A549 (cell line): ENCODE data around the gene FBLN7. TPM values are rescaled to one million over a fixed set of nuclear protein-coding genes. Genes with fewer than 3 reads are reported as not detected.

ENCODE experiments used
- ATAC-seq, 2 experiments: fragments of 200-7000 bp in 1 of 2; fragments of >200 bp in 1 of 2; cut with Nextera tagmentation in 1 of 2; cut with Tn5 transposase in 1 of 2; 3 replicates each; pipeline versions ENCODE4 v1.8.0 to v1.9.1; 2018 to 2020; ENCODE audit warnings: mild to moderate bottlenecking in 1 of 2, moderate library complexity in 1 of 2
- CTCF ChIA-PET: fragments of 300-600 bp; sonication (Branson Sonifier 250); formaldehyde crosslinking; extraction: SDS; loops from one replicate; lab custom pipeline; 2021; ENCODE audit warnings: antibody characterized with exemption, inconsistent platforms; lab: Yijun Ruan, JAX
- POLR2A ChIA-PET: fragments of 350-600 bp; formaldehyde crosslinking; extraction: SDS; loops from one replicate; lab custom pipeline; 2021; ENCODE audit warnings: antibody characterized with exemption, inconsistent platforms; lab: Yijun Ruan, JAX
- DNase-seq, 2 experiments: peaks; one replicate each; pipeline versions ENCODE4 v3.0.0 to v3.0.0-alpha.2; 2011 to 2016; ENCODE audit warnings: low read depth in 1 of 2, low spot score in 1 of 2
- FAIRE-seq: peaks from 2 replicates; lab custom pipeline; 2011; peaks lifted over from hg19 to GRCh38; lab: Jason Lieb, UNC
- H3K27ac ChIP-seq, 2 experiments: fragments of >200 bp; sonication (Bioruptor Twin); formaldehyde crosslinking; 3 replicates each; pipeline ENCODE4 v1.5.1; 2016 to 2017
- H3K4me1 ChIP-seq: fragments of >200 bp; sonication (Bioruptor Twin); formaldehyde crosslinking; 3 replicates; pipeline ENCODE4 v1.6.1; 2016
- H3K4me2 ChIP-seq: fragments of >200 bp; sonication (Bioruptor Twin); formaldehyde crosslinking; 3 replicates; pipeline ENCODE4 v1.6.1; 2016
- H3K4me3 ChIP-seq: fragments of >200 bp; sonication (Bioruptor Twin); formaldehyde crosslinking; 3 replicates; pipeline ENCODE4 v1.5.1; 2016
- H3K9me3 ChIP-seq: fragments of >200 bp; sonication (Bioruptor Twin); formaldehyde crosslinking; 3 replicates; pipeline ENCODE4 v1.6.1; 2016
- BHLHE40 ChIP-seq: IDR thresholded peaks from 2 replicates; pipeline ENCODE4 v1.6.1; 2012; ENCODE audit warnings: low read depth, low read length, inconsistent platforms
- CEBPB ChIP-seq, 2 experiments: fragments of >200 bp in 1 of 2; sonication (Bioruptor Twin) in 1 of 2; formaldehyde crosslinking in 1 of 2; IDR thresholded peaks; 2 replicates each; pipeline ENCODE4 v1.6.1; 2012 to 2016
- ESRRA ChIP-seq: fragments of 150-350 bp; IDR thresholded peaks from 2 replicates; pipeline ENCODE4 v1.6.1; 2014; ENCODE audit warnings: mild to moderate bottlenecking, low read length, borderline replicate concordance
- JUN ChIP-seq, 2 experiments: fragments of >200 bp; sonication (Bioruptor Twin); formaldehyde crosslinking; IDR thresholded peaks; 2 replicates in 1 of 2; 3 replicates in 1 of 2; pipeline ENCODE4 v1.6.1; 2016 to 2017
- JUNB ChIP-seq: fragments of >200 bp; sonication (Bioruptor Twin); formaldehyde crosslinking; IDR thresholded peaks from 2 replicates; pipeline ENCODE4 v1.6.1; 2016
- KDM1A ChIP-seq: fragments of 200-600 bp; sonication (generic); IDR thresholded peaks from 2 replicates; pipeline ENCODE4 v1.6.1; 2016; ENCODE audit warnings: low read depth, mild to moderate bottlenecking
- KDM5A ChIP-seq: fragments of 200-600 bp; sonication (generic); IDR thresholded peaks from 2 replicates; pipeline ENCODE4 v1.6.1; 2016; ENCODE audit warnings: antibody characterized with exemption, mild to moderate bottlenecking
- MAZ ChIP-seq: fragments of 150-350 bp; IDR thresholded peaks from 2 replicates; pipeline ENCODE4 v1.6.1; 2014; ENCODE audit warnings: antibody characterized with exemption, low read depth, low read length, borderline replicate concordance
- MYC ChIP-seq: IDR thresholded peaks from 2 replicates; pipeline ENCODE4 v1.6.1; 2012; ENCODE audit warnings: mild to moderate bottlenecking, inconsistent platforms, low read length, improper control_type of control experiment, borderline replicate concordance
- NR3C1 ChIP-seq: fragments of >200 bp; sonication (Bioruptor Twin); formaldehyde crosslinking; IDR thresholded peaks from 3 replicates; pipeline ENCODE4 v1.6.1; 2017
- PBX3 ChIP-seq: IDR thresholded peaks from 2 replicates; pipeline ENCODE4 v1.6.1; 2012
- POLR2A ChIP-seq: IDR thresholded peaks from 2 replicates; pipeline ENCODE4 v1.6.1; 2012; ENCODE audit warnings: mild to moderate bottlenecking, low read length
- RCOR1 ChIP-seq: fragments of 150-350 bp; IDR thresholded peaks from 2 replicates; pipeline ENCODE4 v1.6.1; 2014; ENCODE audit warnings: antibody characterized with exemption, low read length, low read depth
- SMC3 ChIP-seq: fragments of >200 bp; sonication (Bioruptor Twin); formaldehyde crosslinking; IDR thresholded peaks from 3 replicates; pipeline ENCODE4 v1.6.1; 2018; ENCODE audit warnings: inconsistent platforms
- USF2 ChIP-seq: fragments of 450-650 bp; IDR thresholded peaks from 2 replicates; pipeline ENCODE4 v1.6.1; 2014; ENCODE audit warnings: antibody characterized with exemption
- ZNF302 ChIP-seq: fragments of 250-450 bp; sonication (Bioruptor Pico); IDR thresholded peaks from 2 replicates; pipeline ENCODE4 v1.9.0; 2021; ENCODE audit warnings: inconsistent platforms, mild to moderate bottlenecking, moderate library complexity
- ZSCAN20 ChIP-seq: fragments of 250-450 bp; sonication (Bioruptor Pico); IDR thresholded peaks from 2 replicates; pipeline ENCODE4 v1.8.0; 2022; ENCODE audit warnings: mild to moderate bottlenecking, moderate library complexity
- WGBS: methylation state at CpG from one replicate; pipeline ENCODE4 v1.1.6; 2017; ENCODE audit errors: missing lambda C conversion rate; 5-methylcytosine and 5-hydroxymethylcytosine counted together
- polyA plus RNA-seq, 4 experiments: library from polyadenylated mRNA; depleted of rRNA in 3 of 4; stranded (reverse); fragments of >200 nt; fragmentation: RNase III in 1 of 4; extraction: RNeasy Plus Mini Kit Qiagen cat#74134 plus additional on column Dnase treatment in 1 of 4; gene quantifications; 2 replicates in 3 of 4; 3 replicates in 1 of 4; pipeline ENCODE4 v1.2.3, GENCODE V29; 2011 to 2017
- TF ChIP-seq, protein P1 (sequence below): IDR thresholded peaks from 2 replicates; pipeline ENCODE4 v1.6.1; 2012; ENCODE audit warnings: low read depth, borderline replicate concordance
- TF ChIP-seq, protein P2 (sequence below): fragments of 150-350 bp; IDR thresholded peaks from 2 replicates; pipeline ENCODE4 v1.6.1; 2014; ENCODE audit warnings: low read depth, mild to moderate bottlenecking, low read length
- TF ChIP-seq, protein P3 (sequence below): fragments of >200 bp; sonication (Bioruptor Twin); formaldehyde crosslinking; IDR thresholded peaks from 2 replicates; pipeline ENCODE4 v1.6.1; 2016
- TF ChIP-seq, protein P4 (sequence below): IDR thresholded peaks from 2 replicates; pipeline ENCODE4 v1.6.1; 2012
- TF ChIP-seq, protein P5 (sequence below): fragments of >200 bp; sonication (Bioruptor Twin); formaldehyde crosslinking; IDR thresholded peaks from 3 replicates; pipeline ENCODE4 v1.5.1; 2016

The FBLN7 gene
- polyA plus RNA-seq, 2 of the 4 experiments (the other 2 are of a cell fraction) = 0.47 to 0.63 TPM

GRCh38 chr2:112197868-112198267, 59.7 kb downstream of the FBLN7 start:
- Histone ChIP-seq H3K27ac (no peak overlapping the region), H3K4me1 (no peaks in the 10 kb centered on the region), H3K4me2 (no peak overlapping the region), H3K9me3 (0 out of 3 replicates have a peak, but pooled peaks cover 3% of the 10 kb centered on the region), H3K4me3 (no peak overlapping the region)
- no peak for ATAC-seq
- WGBS = 50% methylated on average over 1 of the region's 1 CpG
- no peak for FAIRE-seq
- ChIA-PET POLR2A (no interaction called here), CTCF (no interaction called here)
- TF ChIP-seq CEBPB (IDR thresholded peaks at IDR 0.05) (no peak), ESRRA (no peak), MYC (no peak), ZSCAN20 (no peak), POLR2A (no peak), KDM5A (no peak), USF2 (no peak), KDM1A (no peak), JUN (IDR thresholded peaks at IDR 0.05) (no peak), SMC3 (no peak)
- TF ChIP-seq, protein P1, sequence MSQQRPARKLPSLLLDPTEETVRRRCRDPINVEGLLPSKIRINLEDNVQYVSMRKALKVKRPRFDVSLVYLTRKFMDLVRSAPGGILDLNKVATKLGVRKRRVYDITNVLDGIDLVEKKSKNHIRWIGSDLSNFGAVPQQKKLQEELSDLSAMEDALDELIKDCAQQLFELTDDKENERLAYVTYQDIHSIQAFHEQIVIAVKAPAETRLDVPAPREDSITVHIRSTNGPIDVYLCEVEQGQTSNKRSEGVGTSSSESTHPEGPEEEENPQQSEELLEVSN = no peak
- no peak for DNase-seq

- DNase-seq (no peak), FAIRE-seq (no peak), ATAC-seq (no peak)
- Histone ChIP-seq H3K4me3 (no peak overlapping the region), H3K9me3 (peaks cover 12% of the 10 kb centered on the region), H3K27ac (no peak overlapping the region), H3K4me2 (no peak overlapping the region), H3K4me1 (no peaks in the 10 kb centered on the region)
- no peak for TF ChIP-seq JUNB
- TF ChIP-seq RCOR1 = no peak
- TF ChIP-seq MAZ = no peak
- TF ChIP-seq, protein P2, sequence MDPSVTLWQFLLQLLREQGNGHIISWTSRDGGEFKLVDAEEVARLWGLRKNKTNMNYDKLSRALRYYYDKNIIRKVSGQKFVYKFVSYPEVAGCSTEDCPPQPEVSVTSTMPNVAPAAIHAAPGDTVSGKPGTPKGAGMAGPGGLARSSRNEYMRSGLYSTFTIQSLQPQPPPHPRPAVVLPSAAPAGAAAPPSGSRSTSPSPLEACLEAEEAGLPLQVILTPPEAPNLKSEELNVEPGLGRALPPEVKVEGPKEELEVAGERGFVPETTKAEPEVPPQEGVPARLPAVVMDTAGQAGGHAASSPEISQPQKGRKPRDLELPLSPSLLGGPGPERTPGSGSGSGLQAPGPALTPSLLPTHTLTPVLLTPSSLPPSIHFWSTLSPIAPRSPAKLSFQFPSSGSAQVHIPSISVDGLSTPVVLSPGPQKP = no peak
- TF ChIP-seq, protein P3, sequence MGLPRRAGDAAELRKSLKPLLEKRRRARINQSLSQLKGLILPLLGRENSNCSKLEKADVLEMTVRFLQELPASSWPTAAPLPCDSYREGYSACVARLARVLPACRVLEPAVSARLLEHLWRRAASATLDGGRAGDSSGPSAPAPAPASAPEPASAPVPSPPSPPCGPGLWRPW = no peak
- TF ChIP-seq, protein P4, sequence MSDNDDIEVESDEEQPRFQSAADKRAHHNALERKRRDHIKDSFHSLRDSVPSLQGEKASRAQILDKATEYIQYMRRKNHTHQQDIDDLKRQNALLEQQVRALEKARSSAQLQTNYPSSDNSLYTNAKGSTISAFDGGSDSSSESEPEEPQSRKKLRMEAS = no peak
- CTCF ChIA-PET = no interaction called here
- POLR2A ChIA-PET = no interaction called here
Observed at GRCh38 chr2:112198780-112199179, 60.6 kb downstream of the FBLN7 start.

DNA sequence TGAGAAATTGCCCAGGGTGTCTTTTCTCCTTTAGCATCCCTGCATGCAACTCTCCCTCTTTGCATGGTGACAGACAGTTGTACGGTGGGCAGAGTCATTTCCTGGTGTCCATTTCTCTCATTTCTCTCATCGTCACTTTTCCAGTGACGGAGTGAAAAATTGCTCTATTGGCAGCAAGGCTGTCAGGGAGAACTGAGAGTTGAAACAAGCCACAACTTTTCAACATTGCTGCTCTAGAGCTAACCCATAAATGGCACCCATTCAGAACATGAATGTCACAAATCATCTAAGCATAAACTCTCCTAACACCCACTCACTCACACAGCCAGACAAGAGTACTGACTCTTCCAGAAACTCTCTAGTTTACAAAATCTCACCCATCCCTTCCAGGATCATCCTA, 61.0 kb downstream of the FBLN7 start:
- Histone ChIP-seq H3K4me1 (no peaks in the 10 kb centered on the region), H3K4me2 (no peak overlapping the region), H3K9me3 (peaks cover 16% of the 10 kb centered on the region), H3K27ac (no peak overlapping the region), H3K4me3 (no peak overlapping the region)
- ChIA-PET CTCF (interaction anchor here (1.2 to 1.5 kb wide), 2 partner anchors 10 to 60 kb away, joined by 3 read pairs; no protein-coding TSS in a partner anchor), POLR2A (no interaction called here)
- whole genome bisulfite sequencing = 65% methylated on average over 3 of the region's 3 CpGs
- no peak for ATAC-seq
- TF ChIP-seq POLR2A = no peak
- no peak for TF ChIP-seq ESRRA
- TF ChIP-seq, protein P5, sequence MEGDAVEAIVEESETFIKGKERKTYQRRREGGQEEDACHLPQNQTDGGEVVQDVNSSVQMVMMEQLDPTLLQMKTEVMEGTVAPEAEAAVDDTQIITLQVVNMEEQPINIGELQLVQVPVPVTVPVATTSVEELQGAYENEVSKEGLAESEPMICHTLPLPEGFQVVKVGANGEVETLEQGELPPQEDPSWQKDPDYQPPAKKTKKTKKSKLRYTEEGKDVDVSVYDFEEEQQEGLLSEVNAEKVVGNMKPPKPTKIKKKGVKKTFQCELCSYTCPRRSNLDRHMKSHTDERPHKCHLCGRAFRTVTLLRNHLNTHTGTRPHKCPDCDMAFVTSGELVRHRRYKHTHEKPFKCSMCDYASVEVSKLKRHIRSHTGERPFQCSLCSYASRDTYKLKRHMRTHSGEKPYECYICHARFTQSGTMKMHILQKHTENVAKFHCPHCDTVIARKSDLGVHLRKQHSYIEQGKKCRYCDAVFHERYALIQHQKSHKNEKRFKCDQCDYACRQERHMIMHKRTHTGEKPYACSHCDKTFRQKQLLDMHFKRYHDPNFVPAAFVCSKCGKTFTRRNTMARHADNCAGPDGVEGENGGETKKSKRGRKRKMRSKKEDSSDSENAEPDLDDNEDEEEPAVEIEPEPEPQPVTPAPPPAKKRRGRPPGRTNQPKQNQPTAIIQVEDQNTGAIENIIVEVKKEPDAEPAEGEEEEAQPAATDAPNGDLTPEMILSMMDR = no peak
- TF ChIP-seq BHLHE40 = no peak
- no peak for TF ChIP-seq ZNF302 (CRISPR knock-in tag)
- TF ChIP-seq NR3C1 = no peak
- no peak for TF ChIP-seq PBX3
- no peak for TF ChIP-seq JUNB
- FAIRE-seq = no peak
- DNase-seq = no peak
